ENCODE measurements around the gene CNR2.
"Not testable (repeated sequence)": the region's sequence is repeated elsewhere in the genome, so short reads cannot be mapped to it uniquely, and the experiment has no call there.

The CNR2 gene

GRCh38 chr1:23834156-23834555 is 79.0 kb downstream of the CNR2 start:
- not testable (repeated sequence) for DNase-seq (ENCODE audit: low spot score)

DNA sequence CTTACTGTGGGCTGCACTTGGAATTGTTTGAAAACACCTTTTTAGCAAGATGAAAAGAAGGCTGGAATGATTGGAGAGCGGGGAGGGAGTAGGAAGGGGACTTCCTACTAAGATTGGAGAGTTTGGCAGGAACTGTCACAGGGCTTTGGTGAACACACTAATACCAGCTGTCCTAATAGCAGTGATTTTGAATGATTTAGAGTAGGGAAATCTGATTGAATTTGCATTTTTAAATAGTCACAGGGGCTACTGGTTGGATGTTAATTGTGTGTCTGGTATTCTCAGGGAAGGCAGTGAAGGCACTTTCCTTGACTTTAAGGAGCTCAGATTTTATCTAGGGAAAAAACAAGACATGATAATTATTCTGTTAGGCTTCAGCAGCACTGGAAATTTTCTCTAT is 85.4 kb downstream of the CNR2 start:
- DNase-seq (ENCODE audit: low spot score), result no peak

- DNase-seq (ENCODE audit: low spot score), result not testable (repeated sequence)
These were observed 86.6 kb downstream of the CNR2 start for GRCh38 chr1:23826590-23826989.

DNA sequence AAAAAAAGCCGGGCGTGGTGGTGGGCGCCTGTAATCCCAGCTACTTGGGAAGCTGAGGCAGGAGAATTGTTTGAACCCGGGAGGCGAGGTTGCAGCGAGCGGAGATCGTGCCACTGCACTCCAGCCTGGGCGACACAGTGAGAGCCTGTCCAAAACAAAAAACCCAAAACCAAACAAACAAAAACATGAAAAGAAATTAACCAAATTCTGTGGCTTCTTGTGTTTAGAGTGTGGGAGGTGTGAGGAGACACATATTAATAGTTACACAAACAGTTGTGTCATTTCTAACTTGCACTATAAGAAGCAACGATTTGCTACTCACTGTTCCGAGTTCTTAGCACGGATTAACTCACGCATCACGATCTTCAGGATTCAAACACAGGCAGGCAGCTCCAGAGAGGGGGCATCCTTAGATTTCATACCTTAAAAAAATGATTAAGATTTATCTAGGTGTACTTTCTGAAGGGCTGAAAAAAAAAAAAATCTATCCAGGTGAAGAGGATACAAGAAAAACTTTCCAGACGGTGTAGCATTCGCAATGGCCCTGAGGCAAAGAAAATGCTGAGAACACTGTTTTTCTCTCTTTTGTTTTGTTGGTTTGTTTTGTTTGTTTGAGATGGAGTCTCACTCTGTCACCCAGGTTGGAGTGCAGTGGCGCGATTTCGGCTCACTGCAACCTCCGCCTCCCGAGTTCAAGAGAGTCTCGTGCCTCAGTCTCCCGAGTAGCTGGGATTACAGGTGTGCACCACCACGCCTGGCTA is 87.2 kb downstream of the CNR2 start:
- DNase-seq (ENCODE audit: low spot score), result no peak

DNA sequence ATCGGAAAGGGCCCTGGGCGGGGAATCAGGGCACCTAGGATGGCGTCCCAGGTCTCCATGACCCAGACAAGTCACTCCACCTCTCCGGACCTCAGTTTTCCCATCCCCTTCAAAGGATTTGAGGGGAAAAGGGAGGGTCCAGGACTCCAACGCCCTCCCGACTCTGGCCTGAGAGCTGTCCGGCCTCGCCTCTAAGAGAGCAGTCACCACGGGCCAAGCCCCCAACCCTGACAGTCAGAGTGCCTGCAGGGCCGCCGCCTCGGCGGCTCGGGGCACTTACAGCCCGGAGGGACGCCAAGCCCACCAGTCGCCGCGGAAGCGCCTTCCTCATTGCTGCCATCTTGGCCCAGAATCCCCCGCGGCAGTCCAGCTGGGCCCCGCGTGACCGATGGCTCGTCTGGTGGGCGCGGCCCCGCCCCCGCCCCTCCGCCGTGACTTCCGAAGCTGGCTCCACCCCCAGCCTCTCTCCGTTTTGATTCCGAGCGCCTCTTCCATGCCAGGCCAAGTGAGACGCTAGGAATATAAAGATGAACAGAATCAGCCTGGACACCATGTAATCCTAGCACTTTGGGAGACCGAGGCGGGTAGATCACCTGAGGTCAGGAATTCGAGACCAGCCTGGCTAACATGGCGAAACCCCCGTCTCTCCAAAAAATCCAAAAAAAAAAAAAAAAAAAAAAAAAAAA is 87.9 kb downstream of the CNR2 start, which contains the start of gene HMGCL:
Gene HMGCL, minus strand, starts transcription at position 354 of the 686 bp plus-strand sequence. Its CDS starts 14 bp downstream, at position 340.
- peak; percentile 97 for DNase-seq (ENCODE audit: low spot score)

DNA sequence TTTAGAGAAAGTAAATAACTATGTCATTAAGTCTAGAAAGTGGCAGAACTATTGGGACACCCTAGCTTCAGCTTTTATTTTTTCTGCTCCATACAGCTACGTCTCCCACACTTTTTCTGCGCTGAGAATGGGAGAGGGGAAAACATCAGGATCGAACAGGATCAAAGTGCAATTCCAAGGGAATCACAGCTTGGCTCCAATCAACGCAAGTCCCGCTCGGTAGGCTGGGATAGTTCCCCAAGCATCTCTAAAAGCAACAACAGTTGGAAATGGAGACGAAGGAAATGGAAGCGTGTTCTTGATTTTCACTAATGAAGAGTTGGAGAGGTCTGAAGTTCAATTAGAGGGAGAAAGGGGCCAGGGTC is 88.5 kb downstream of the CNR2 start:
- peak; percentile 10 for DNase-seq (ENCODE audit: low spot score)

- DNase-seq (ENCODE audit: low spot score), result no peak
These were observed 89.4 kb downstream of the CNR2 start for GRCh38 chr1:23823767-23824166.

Data from AG08395 (cell line).